HepG2 (cell line): ENCODE measurements around the gene SECTM1. TPM values are rescaled to one million over a fixed set of nuclear protein-coding genes. Genes with fewer than 3 reads are reported as not detected.

Source experiments
- ASH2L ChIP-seq: fragments of 300-600, 200-600 bp; sonication (generic); IDR thresholded peaks from 2 replicates; pipeline ENCODE4 v1.7.0; 2017; ENCODE audit warnings: low read depth, mild to moderate bottlenecking, moderate library complexity, mixed read lengths, low read length; ENCODE audit not compliant: insufficient read length
- CEBPG ChIP-seq: IDR thresholded peaks from 2 replicates; pipeline ENCODE4 v1.6.1; 2016
- CHCHD3 ChIP-seq: sonication (generic); formaldehyde crosslinking; IDR thresholded peaks from 2 replicates; pipeline ENCODE4 v1.8.0; 2022; ENCODE audit warnings: mild to moderate bottlenecking, missing genetic modification reagents, moderate library complexity
- DR1 ChIP-seq: sonication (generic); formaldehyde crosslinking; IDR thresholded peaks from 2 replicates; pipeline ENCODE4 v1.8.0; 2021; ENCODE audit warnings: mild to moderate bottlenecking, missing genetic modification reagents, inconsistent platforms
- FOXP1 ChIP-seq, 2 experiments: fragments of 450-650 bp in 1 of 2; IDR thresholded peaks; 2 replicates each; pipeline ENCODE4 v1.6.1; 2017 to 2018; ENCODE audit warnings: antibody characterized with exemption in 1 of 2
- GZF1 ChIP-seq: sonication (generic); formaldehyde crosslinking; IDR thresholded peaks from 2 replicates; pipeline ENCODE4 v1.5.1; 2020; ENCODE audit warnings: mild to moderate bottlenecking, missing genetic modification reagents
- HNRNPH1 ChIP-seq: fragments of 200-400 bp; formaldehyde crosslinking; optimal IDR thresholded peaks from 2 replicates; pipeline ENCODE3; 2017; ENCODE audit warnings: mild to moderate bottlenecking, low read depth, low read length
- JARID2 ChIP-seq: sonication (generic); formaldehyde crosslinking; IDR thresholded peaks from 2 replicates; pipeline ENCODE4 v1.8.1; 2023; ENCODE audit warnings: missing genetic modification reagents, inconsistent platforms; ENCODE audit not compliant: insufficient replicate concordance
- MEIS2 ChIP-seq: sonication (generic); formaldehyde crosslinking; IDR thresholded peaks from 2 replicates; pipeline ENCODE4 v1.9.0; 2021; ENCODE audit warnings: mild to moderate bottlenecking, missing genetic modification reagents
- ONECUT2 ChIP-seq: sonication (generic); formaldehyde crosslinking; IDR thresholded peaks from 2 replicates; pipeline ENCODE4 v1.4.0; 2020; ENCODE audit warnings: missing genetic modification reagents
- PITX1 ChIP-seq: sonication (generic); formaldehyde crosslinking; IDR thresholded peaks from 2 replicates; pipeline ENCODE4 v1.5.1; 2020; ENCODE audit warnings: mild to moderate bottlenecking, missing genetic modification reagents
- RNF2 ChIP-seq: fragments of 450-650 bp; conservative IDR thresholded peaks from 2 replicates; pipeline ENCODE4 v1.6.1; 2016; ENCODE audit warnings: low read depth
- SIN3A ChIP-seq: IDR thresholded peaks from 2 replicates; pipeline ENCODE4 v1.6.1; 2011; ENCODE audit warnings: low read depth, mild to moderate bottlenecking, control low read depth, low read length, borderline replicate concordance
- SMAD9 ChIP-seq: sonication (generic); formaldehyde crosslinking; IDR thresholded peaks from 2 replicates; pipeline ENCODE4 v1.5.1; 2020; ENCODE audit warnings: mild to moderate bottlenecking, missing genetic modification reagents
- SP1 ChIP-seq, 2 experiments: fragments of 450-650 bp in 1 of 2; sonication (generic) in 1 of 2; formaldehyde crosslinking in 1 of 2; IDR thresholded peaks; 2 replicates each; pipeline versions ENCODE4 v1.4.0 to v1.6.1; 2016 to 2020; ENCODE audit warnings: missing genetic modification reagents in 1 of 2
- ZBTB21 ChIP-seq: sonication (generic); formaldehyde crosslinking; IDR thresholded peaks from 2 replicates; pipeline ENCODE4 v1.4.0; 2020; ENCODE audit warnings: missing genetic modification reagents
- ZNF136 ChIP-seq: sonication (generic); formaldehyde crosslinking; IDR thresholded peaks from 2 replicates; pipeline ENCODE4 v1.8.1; 2022; ENCODE audit warnings: low read depth, mild to moderate bottlenecking, moderate library complexity, missing genetic modification reagents
- ZNF143 ChIP-seq: sonication (generic); formaldehyde crosslinking; IDR thresholded peaks from 2 replicates; pipeline ENCODE4 v1.4.0; 2020; ENCODE audit warnings: missing genetic modification reagents
- ZNF263 ChIP-seq: sonication (generic); formaldehyde crosslinking; IDR thresholded peaks from 2 replicates; pipeline ENCODE4 v1.4.0; 2020; ENCODE audit warnings: missing genetic modification reagents
- ZNF333 ChIP-seq: sonication (generic); formaldehyde crosslinking; IDR thresholded peaks from 2 replicates; pipeline ENCODE4 v1.4.0; 2020; ENCODE audit warnings: mild to moderate bottlenecking, missing genetic modification reagents, borderline replicate concordance
- ZNF354B ChIP-seq: sonication (generic); formaldehyde crosslinking; IDR thresholded peaks from 2 replicates; pipeline ENCODE4 v1.8.0; 2022; ENCODE audit warnings: mild to moderate bottlenecking, missing genetic modification reagents
- ZNF432 ChIP-seq: sonication (generic); formaldehyde crosslinking; IDR thresholded peaks from 2 replicates; pipeline ENCODE4 v1.5.0; 2020; ENCODE audit warnings: missing genetic modification reagents, mild to moderate bottlenecking, borderline replicate concordance
- ZSCAN30 ChIP-seq: sonication (generic); formaldehyde crosslinking; IDR thresholded peaks from 2 replicates; pipeline ENCODE4 v1.5.0; 2020; ENCODE audit warnings: mild to moderate bottlenecking, missing genetic modification reagents
- polyA plus RNA-seq, 8 experiments: library from polyadenylated mRNA; depleted of rRNA in 3 of 8; stranded (reverse) in 7 of 8; unstranded in 1 of 8; fragments of >200 nt; fragmentation: Illumina TruSeq in 4 of 8; extraction: Trizol in 4 of 8; gene quantifications; 2 replicates each; pipeline versions ENCODE4 v1.2.1 to v1.2.3, GENCODE V29; 2011 to 2016; ENCODE audit warnings: low read depth in 4 of 8, missing spikeins in 1 of 8, mixed read lengths in 1 of 8; ENCODE audit not compliant: insufficient read depth in 1 of 8
- total RNA-seq, 5 experiments: library from RNA; depleted of rRNA; stranded (reverse); fragments of >200 nt; fragmentation: Illumina TruSeq; extraction: Trizol; gene quantifications; 2 replicates each; pipeline ENCODE4 v1.2.3, GENCODE V29; 2016; ENCODE audit warnings: low read depth in 1 of 5
- TF ChIP-seq, protein P1 (sequence below): fragments of 450-650 bp; IDR thresholded peaks from 2 replicates; pipeline ENCODE4 v1.6.1; 2017
- TF ChIP-seq, protein P2 (sequence below): sonication (generic); formaldehyde crosslinking; conservative IDR thresholded peaks from 2 replicates; pipeline ENCODE4 v1.4.0; 2020; ENCODE audit warnings: missing genetic modification reagents
- TF ChIP-seq, protein P3 (sequence below): sonication (generic); formaldehyde crosslinking; IDR thresholded peaks from 2 replicates; pipeline ENCODE4 v1.8.1; 2023; ENCODE audit warnings: mild to moderate bottlenecking, moderate library complexity, missing genetic modification reagents

SECTM1 gene
- total and polyA plus RNA-seq, 2 of the 13 experiments (the other 11 are each of a cell fraction or from before 2014, with no cell fraction given): 3.5 to 5.3 TPM

DNA sequence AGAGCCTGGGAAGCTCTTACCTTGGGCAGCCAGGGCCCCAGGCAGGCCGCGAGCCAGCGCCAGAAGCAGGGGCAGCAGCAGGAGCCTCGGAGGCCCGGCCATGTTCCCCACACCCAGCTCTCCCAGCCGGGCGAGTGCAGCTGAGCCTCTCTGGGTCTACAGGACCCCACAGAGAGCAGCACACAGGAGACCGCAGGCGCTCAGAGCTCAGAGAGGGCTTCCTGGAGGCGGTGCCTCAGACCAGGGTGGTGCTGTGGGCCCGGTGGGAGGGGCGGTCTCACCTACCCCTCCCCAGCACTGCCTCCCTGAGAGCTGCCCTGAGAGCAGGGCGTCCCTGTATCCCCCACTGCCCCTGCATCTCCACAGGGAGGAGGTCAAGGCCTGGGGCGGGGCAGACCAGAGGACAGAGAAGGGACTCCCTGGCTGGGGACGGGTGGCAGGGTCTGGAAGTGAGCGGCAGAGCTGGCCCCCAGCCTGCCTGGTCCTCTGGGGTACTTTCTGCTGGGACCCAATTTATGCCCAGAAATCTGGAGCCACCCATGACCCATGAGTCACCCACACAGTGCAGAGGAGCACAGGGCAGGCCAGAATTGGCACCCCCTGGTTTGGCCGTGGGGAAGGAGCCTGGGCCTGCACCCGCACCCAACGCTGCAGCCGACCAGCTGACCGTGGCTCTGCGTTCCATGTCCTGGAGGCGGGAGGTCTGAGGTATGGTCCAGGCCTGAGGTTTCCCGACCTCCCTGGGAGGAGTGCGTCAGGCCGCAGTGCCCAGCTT lies 16.0 kb downstream of the SECTM1 start, which contains the start of gene CD7 (continued):
- TF ChIP-seq, protein P1, sequence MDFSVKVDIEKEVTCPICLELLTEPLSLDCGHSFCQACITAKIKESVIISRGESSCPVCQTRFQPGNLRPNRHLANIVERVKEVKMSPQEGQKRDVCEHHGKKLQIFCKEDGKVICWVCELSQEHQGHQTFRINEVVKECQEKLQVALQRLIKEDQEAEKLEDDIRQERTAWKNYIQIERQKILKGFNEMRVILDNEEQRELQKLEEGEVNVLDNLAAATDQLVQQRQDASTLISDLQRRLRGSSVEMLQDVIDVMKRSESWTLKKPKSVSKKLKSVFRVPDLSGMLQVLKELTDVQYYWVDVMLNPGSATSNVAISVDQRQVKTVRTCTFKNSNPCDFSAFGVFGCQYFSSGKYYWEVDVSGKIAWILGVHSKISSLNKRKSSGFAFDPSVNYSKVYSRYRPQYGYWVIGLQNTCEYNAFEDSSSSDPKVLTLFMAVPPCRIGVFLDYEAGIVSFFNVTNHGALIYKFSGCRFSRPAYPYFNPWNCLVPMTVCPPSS: no peak
- TF ChIP-seq FOXP1 (IDR thresholded peaks at IDR 0.05) (no peak), FOXP1 (CRISPR knock-in tag; IDR thresholded peaks at IDR 0.05) (no peak), ZNF143 (CRISPR knock-in tag) (no peak), PITX1 (peak; percentile 59; the same call in 1 of the 2 replicates), MEIS2 (no peak), CEBPG (CRISPR knock-in tag) (no peak), ZNF432 (CRISPR knock-in tag) (no peak), ZNF333 (peak; percentile 90; the same call in 1 of the 2 replicates), RNF2 (no peak), ONECUT2 (CRISPR knock-in tag) (no peak), HNRNPH1 (no peak), ZNF136 (CRISPR knock-in tag) (peak; percentile 62; the same call in 1 of the 2 replicates), ZNF263 (CRISPR knock-in tag) (peak; percentile 65; the same call in 1 of the 2 replicates), SP1 (IDR thresholded peaks at IDR 0.05) (no peak), SP1 (CRISPR knock-in tag; IDR thresholded peaks at IDR 0.05) (no peak; the same call in 1 of the 2 replicates), CHCHD3 (CRISPR knock-in tag) (no peak), ZSCAN30 (CRISPR knock-in tag) (no peak), SIN3A (no peak), DR1 (CRISPR knock-in tag) (0 out of 2 replicates have a peak, but pooled peaks have one; percentile 40), GZF1 (peak; percentile 39; the same call in 1 of the 2 replicates), ZNF354B (CRISPR knock-in tag) (no peak), ZBTB21 (no peak), SMAD9 (CRISPR knock-in tag) (0 out of 2 replicates have a peak, but pooled peaks have one; percentile 15), ASH2L (peak; percentile 33), JARID2 (CRISPR knock-in tag) (no peak)
- TF ChIP-seq, protein P2, sequence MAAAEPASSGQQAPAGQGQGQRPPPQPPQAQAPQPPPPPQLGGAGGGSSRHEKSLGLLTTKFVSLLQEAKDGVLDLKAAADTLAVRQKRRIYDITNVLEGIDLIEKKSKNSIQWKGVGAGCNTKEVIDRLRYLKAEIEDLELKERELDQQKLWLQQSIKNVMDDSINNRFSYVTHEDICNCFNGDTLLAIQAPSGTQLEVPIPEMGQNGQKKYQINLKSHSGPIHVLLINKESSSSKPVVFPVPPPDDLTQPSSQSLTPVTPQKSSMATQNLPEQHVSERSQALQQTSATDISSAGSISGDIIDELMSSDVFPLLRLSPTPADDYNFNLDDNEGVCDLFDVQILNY (CRISPR knock-in tag): no peak
- TF ChIP-seq, protein P3, sequence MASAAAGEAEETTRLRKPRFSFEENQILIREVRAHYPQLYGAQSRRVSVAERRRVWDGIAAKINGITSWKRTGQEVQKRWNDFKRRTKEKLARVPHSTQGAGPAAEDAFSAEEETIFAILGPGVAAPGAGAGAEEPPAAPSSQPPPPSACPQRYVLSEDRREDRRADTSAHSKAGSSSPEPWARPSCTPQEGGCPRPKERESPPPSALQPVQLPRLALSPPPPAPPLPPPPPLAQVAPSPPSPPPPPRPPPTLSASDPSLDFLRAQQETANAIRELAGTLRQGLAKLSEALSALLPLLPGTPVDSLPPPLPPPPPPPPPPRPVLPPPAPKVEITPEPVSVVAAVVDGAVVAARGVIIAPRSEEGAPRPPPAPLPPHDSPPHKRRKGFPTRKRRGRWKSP (CRISPR knock-in tag): 0 out of 2 replicates have a peak, but pooled peaks have one; percentile 58
